Stimulated activated CD4-positive, alpha-beta T cell treated with anti-CD3 and anti-CD28 coated beads, Interleukin-4, amount 100 ng/mL, for 24 hours (primary cell): Measurements from ENCODE around the gene KRTAP5-10.
"Not testable (repeated sequence)": the region's sequence is repeated elsewhere in the genome, so short reads cannot be mapped to it uniquely, and the experiment has no call there.

Experiments
- DNase-seq: peaks from one replicate; pipeline ENCODE4 v3.0.0-alpha.2; 2020

KRTAP5-10 gene

GRCh38 chr11:71542879-71543777, 22.2 kb upstream of the KRTAP5-10 start:
- no peak for DNase-seq

DNA sequence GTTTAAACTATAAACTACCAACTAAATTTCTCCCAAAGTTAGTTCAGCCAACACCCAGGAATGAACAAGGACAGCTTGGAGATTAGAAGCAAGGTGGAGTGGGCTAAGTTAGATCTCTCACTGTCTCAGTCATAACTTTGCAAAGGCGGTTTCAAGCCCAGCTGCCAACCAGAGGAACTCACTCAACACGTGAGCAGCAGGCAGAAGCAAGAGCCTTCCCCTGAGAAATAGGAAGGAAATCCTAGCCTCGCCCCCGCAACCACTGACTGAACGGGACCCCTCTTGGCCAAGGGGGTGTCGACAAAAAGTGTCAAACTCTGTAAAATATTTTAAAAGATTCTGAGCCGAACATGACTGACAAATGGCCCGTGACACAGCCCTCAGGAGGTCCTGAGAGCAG, 21.5 kb upstream of the KRTAP5-10 start:
- DNase-seq, result no peak

DNA sequence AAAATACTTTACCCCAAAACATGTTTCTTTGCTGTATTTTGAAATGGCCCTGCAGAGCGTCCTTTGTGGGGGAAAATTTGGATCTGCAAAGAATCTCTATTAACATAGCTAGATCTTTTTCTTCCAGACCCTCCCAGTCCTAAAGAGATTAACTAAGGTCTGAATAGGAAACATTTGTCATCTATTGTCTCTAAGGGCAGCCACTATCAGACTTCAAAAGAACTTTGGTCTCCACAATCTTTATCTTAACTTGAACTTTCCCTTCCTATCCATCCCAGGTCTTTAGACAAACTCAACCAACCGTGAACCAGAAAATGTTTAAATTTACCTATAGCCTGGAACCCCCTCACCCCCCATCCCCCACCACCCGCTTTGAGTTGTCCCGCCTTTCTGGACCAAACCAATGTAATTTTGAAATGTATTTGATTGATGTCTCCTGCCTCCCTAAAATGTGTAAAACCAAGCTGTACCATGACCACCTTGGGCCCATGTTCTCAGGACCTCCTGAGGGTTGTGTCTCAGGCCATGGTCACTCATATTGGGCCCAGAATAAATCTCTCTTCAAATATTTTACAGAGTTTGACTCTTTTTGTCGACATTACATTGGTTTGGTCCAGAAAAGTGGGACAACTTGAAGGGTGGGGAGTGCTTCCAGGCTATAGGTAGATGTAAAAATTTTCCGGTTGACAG, 20.7 kb upstream of the KRTAP5-10 start:
- DNase-seq, result no peak

DNA sequence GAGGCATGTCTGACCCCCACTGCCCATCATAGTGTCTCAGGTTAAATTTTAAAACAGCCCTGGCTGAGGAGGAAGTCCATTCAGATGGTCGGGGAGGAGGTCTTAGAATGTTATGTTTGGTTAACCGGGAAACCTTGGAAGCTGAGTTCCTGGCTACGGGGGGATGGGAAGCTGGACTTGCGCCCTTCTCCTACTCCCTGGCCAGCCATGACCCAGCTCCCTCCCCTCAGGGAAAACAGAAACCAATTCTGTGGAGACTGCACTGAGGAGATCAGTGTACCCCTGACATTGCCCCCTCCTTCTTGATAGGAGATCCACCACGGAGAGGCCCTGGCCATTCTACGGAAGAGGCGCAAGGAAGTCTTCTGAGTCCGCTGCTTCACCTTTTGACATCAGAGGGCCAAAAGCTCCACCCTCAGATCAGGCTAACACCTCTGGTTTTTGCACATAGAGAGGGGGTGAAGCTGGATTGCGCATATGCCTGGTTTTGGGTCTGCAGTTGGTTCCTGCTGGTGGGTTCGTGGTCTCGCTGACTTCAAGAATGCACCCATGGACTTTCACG, 19.9 kb upstream of the KRTAP5-10 start:
- DNase-seq, result no peak

- no peak for DNase-seq
These were observed 17.2 kb upstream of the KRTAP5-10 start, which contains the start of gene KRTAP5-9 for GRCh38 chr11:71548120-71548519. Gene KRTAP5-9, plus strand, starts transcription at chr11:71548420. Its CDS starts 238 bp downstream, at chr11:71548658.

- DNase-seq, result no peak
These were observed 16.6 kb upstream of the KRTAP5-10 start for GRCh38 chr11:71548716-71549151.

DNA sequence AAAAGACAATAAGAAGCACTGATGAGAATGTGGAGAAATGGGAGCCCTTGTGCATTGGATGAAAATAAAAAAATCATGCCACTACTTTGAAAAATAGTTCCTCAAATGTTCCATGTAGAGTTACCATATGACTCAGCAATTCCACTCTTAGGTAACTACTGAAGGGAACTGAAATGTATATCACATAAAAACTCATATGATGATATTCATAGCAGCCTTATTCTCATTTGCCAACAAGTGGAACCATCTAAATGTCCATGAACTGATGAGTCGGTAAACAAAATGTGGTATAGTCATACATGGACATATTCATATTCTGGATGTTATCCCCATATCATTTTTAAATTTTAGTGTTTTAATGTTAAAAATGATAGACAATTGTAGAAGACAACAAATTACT, 13.7 kb upstream of the KRTAP5-10 start:
- no peak for DNase-seq

DNA sequence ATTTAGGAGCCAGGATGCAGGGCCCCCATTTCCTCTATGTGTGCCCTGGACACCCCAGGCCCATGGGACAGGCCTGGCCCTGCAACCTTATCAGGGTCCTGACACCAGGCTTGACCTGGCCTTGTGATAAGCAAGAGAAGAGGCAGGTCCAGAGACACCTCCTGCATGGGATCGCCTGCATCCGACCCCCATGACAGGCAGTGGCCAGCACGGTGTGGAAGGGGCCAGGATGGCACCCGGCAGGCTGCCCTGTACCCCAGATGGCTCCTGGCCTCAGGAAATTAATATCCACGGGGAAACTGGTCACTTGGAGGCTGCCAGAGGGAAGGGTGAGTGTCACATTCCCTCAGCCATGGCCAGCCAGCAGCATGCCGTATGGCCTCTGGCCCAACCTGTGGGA, 10.4 kb upstream of the KRTAP5-10 start:
- DNase-seq, result no peak

GRCh38 chr11:71555508-71555907, 9.9 kb upstream of the KRTAP5-10 start:
- DNase-seq, result no peak

DNA sequence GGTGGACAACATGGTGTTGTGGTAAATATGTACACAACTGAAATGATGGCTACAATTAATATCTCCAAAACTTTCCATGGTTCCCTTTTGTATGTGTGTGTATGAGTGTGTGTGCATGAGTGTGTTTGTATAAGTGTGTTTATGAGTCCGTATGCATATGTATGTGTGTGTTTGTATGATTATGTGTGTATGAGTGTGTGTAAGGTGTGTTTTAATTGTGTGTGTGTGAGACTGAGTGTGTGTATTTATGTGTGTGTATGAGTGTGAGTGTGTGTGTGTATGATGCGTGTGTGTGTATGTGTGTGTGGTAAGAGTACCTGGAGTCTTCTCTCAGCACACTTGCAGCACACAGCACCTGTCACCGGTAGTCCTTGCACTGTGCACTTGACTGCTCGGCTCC, 9.3 kb upstream of the KRTAP5-10 start:
- DNase-seq, result no peak

DNA sequence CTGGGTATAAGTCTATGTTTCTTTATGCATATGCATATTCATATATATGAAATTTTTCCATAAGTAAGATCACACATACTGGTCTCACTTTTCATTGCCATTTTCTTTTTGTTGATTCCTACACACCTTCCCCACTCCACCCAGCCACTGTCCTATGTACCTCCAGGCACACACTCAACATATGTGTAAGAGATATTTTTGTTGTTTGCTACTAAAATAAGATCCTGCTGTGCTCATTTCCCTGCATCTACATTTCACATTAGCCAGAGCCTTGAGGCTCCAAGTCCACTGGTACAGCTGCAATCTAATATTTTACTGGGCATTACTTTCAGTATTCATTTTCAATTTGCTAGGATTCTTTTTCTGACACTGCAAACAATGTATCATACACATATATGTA, 8.1 kb upstream of the KRTAP5-10 start:
- DNase-seq, result no peak

- DNase-seq, result no peak
These were observed 6.4 kb upstream of the KRTAP5-10 start for GRCh38 chr11:71558996-71559395.

- no peak for DNase-seq
These were observed 3.2 kb upstream of the KRTAP5-10 start for GRCh38 chr11:71562120-71562519.

DNA sequence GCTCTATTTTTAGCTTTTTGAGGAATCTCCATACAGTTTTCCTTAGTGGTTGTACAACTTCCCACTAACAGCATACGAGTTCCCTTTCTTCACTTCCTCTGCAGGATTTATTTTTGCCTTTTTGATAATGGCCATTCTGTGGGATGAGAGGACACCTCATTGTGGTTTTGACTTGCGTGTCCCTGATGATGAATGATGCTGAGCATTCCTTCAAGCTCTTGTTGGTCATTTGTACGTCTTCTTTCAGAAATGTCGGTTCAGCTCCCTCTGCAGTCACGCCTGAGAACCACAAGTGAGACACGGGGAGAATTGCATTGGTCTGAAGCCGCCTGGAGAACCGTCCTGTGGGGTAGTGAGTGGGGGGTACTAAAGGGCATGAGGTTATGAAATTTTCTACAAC, 2.0 kb upstream of the KRTAP5-10 start:
- DNase-seq, result peak; percentile 8

DNA sequence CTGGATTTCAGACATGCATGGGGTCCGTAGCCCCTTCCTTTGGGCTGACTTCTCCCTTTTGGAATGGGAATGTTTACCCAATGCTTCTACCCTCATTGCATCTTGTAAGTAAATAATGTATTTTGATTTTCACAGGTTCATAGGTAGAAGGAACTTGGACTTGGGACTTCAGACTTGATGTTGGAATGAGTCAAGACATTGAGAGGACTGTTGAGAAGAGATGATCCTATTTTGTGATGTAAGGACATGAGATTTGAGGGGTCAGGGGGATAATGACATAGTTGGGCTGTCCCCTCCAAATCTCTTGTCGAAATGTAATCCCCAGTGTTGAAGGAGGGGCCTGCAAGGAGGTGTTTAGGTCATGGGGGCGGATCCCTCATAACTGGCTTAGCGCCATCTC, 933 bp upstream of the KRTAP5-10 start:
- DNase-seq, result no peak

DNA sequence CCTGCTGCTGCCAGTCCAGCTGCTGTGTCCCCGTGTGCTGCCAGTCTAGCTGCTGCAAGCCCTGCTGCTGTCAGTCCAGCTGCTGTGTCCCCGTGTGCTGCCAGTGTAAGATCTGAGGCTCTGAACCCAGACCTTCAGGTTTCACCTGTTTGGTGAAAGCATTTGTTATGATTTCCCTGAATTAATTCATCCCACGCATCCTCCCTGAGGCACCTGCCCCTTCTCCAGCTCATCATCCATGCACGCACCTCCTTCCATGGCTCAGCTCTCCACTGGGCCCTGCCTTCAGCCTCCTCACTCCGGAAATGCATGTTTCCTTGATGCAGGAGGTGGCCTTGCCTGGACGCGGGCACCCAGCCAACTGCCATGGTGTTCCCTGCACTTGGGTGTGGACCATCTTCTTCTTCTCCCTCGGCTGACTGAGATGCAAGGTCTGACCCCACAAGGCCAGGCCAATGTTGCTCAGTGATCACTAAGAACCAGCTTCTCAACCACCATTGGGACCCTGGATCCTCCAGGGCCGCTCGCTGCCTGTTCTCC, 788 bp downstream of the KRTAP5-10 start:
- no peak for DNase-seq

DNA sequence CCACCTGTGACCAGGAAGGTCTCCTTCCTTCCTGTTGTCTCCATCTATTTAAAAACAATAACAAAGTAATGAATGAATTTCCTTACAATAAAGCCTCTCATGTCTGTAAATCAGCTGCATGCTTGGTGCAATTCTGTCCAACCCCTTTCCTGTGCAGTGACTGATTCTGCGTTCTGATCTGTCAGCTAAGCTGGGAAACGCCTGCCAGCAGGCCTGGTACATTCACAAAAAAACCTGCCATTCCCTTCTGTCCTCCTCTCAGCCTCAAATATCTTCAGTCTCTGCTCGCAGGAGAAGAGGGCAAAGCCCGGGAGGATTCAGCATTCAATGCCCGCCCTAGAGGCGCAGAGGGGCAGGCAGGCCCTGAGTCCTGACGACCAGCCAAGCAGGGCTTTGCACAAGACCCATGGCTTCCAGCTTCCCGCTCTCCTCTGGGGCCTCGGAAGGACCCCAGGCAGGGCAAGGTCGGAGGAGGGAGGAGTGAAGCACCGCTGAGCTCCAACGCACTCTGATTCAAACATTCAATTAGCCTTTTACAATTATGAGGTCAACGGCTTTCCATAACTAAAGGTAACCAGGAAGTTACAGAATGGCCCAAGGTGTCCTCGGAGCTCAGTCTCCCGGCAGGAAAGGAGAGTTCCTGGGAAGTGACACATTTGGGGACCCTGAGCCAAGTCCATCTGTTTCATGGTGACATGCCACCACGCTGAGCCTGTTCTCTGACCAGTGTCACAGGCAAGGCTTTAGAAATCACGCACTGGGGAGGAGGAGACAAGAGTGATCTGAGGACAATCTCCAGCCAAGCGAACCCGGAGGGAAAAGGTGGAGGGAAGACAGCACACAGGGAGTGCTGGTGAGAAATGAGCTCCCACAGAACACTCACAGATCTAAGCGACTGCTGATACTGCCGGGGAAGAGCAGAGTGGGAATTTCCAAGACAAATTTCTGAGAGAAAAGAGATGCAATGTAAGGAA, 1.6 kb downstream of the KRTAP5-10 start:
- not testable (repeated sequence) for DNase-seq

DNA sequence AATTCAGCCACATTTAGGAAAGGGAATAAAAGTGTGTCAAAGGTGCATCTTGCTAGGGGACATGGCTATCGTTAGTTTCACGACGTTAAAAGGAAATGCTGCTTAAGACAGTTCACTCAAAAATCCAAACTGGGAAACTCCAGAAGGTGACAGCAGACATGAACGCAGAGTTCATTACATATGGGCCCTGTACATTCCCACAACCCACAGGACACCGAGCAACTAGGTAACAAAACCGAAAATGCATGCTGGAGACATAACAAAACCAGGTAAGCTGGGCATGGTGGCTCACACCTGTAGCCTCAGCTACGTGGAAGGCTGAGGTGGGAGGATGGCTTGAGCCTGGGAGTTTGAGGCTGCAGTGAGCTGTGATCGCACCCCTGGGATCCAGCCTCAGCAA, 2.3 kb downstream of the KRTAP5-10 start:
- not testable (repeated sequence) for DNase-seq

DNA sequence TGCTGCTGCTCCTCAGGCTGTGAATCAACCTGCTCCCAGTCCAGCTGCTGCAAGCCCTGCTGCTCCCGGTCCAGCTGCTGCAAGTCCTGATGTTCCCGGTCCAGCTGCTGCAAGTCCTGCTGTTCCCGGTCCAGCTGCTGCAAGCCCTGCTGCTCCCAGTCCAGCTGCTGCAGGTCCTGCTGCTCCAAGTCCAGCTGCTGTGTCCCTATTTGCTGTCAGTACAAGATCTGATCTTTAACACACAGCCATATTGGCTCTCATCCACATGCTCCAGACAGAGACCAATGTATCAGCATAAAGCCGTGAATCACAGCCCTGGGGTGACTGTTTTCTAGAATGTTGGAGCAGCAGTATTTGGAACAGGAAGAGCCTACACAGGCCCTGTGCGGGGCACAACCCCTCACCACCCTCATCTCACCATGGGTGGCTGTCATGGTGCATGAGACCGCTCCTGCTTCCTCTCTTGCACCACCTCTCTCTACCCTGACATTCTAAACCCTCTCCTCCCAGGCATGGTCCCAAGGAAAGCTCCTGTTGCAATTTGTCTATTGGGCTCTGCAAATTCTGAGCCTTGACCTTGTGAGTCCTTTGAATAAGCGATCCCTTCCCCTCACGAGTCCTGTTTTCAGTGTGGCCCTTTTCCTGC, 3.5 kb downstream of the KRTAP5-10 start:
- DNase-seq, result no peak

DNA sequence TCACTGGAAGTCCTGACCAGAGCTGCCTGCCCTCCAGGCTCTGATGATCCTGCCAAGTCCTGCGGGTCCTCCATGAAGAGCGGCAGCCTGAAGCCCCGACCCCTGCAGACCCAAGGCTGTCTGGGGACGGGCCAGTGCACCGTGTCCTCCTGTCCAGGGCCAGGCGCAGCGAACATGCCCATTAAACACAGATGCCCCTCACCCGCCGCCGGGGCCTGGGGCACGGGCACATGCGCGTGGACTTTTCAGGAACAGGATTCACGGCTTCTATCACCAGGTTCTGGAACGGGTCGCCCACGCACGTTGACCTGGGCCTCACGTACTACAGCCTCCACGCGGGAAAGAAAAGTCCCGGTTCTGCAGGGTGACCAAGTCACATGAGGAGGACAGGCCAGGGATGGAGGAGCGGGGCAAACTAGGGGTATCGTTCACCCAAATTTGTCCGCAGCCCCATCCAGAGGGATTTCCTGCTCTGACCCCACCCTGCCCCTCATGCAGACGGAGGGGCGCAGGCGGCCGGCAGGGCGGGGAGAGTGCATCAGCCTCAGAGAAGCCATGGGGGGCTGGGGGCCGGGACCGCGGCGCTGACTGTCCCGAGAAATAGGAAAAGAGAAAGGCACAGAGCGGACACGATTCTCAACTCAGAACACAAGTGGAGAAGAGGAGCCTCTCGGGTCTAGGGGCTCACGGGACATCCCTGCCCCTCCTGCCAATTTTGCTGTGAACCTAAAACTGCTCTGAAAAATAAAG, 5.9 kb downstream of the KRTAP5-10 start:
- DNase-seq, result not testable (repeated sequence)

GRCh38 chr11:71572811-71573210, 7.4 kb downstream of the KRTAP5-10 start:
- DNase-seq, result no peak
